Measurements from ENCODE around the gene HMCN2.
A peak's percentile ranks its signal among the peaks of the same experiment; 100 is the strongest.

Gene HMCN2

DNA sequence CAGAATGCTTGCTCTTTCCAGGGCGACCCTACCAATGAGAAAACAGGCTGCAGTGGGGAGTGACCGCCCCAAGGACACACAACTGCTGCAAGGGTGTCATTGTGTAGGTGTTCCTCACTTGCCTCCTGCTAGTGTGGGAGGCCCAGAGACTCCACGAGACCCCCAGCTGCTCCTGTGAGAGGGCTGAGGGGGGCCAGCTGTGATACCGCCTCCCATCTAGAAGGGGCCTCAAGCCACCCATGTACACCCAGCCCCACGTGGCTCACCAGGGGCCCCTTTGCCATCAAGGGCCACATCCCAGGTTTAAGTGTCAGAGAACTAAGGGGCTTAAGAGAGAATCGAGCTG is 177.9 kb downstream of the HMCN2 start:
- DNase-seq, result no peak

DNA sequence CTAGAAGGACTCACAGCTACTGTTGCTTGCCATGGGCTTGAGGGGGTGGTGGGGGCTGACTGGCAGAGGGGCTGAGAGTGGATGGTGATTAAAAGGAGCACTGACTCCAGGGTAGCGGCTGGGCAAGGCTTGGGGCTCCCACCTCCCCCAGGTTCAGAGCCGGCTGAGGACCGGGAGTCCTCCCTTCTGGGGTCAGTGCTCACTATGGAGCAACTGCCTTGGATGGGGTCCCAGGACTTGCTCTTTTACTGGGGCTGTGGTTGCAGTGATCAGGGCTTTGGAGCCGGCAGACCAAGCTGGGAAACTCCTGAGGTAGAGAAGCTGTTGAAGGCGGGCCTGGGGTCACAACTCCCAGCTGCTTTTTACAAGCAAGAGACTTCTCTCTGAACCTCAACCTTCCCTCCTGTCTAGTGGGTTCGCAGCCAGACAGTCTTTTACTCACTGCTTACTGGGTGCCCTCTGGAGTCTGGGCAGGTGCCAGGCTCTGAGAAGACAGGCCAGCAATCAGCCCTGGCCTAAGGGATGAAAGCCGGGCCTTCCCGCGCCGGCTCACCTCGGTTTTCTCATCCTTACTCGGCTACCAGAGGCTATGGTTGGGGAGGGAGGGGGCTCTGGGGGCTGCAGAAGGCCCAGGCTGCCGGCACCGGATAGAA is 178.4 kb downstream of the HMCN2 start:
- DNase-seq, result no peak

DNA sequence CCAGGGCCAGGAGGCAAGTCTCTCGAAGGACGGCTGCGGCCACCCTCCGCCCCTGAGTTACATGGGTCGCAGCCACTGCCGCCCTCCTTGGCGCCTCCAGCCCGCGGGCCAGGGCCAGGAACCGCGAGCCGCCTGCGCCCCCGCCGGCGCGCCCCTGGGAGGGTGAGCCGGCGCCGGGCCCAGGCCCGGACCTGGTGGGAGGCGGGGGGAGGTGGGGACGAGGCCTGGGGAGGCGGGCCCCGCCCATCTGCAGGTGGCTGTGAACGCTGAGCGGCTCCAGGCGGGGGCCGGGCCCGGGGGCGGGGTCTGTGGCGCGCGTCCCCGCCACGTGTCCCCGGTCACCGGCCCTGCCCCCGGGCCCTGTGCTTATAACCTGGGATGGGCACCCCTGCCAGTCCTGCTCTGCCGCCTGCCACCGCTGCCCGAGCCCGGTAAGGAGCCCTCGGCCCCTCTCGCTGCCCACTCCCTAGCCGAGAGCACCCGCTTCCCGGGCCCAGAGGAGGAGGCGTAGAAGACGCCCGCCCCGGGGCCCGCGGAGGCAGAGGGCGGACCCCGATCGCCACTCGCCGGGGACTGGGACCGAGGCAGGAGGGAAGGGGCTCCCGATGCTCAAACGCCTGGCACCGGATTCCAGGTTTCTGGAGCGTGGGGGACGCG is 179.1 kb downstream of the HMCN2 start, which contains the start of gene ASS1:
TSS of gene ASS1 (plus strand) at position 397 of the 657 bp plus-strand sequence. CDS start 7,268 bp downstream, outside the sequence.
- DNase-seq, result peak; percentile 51

DNA sequence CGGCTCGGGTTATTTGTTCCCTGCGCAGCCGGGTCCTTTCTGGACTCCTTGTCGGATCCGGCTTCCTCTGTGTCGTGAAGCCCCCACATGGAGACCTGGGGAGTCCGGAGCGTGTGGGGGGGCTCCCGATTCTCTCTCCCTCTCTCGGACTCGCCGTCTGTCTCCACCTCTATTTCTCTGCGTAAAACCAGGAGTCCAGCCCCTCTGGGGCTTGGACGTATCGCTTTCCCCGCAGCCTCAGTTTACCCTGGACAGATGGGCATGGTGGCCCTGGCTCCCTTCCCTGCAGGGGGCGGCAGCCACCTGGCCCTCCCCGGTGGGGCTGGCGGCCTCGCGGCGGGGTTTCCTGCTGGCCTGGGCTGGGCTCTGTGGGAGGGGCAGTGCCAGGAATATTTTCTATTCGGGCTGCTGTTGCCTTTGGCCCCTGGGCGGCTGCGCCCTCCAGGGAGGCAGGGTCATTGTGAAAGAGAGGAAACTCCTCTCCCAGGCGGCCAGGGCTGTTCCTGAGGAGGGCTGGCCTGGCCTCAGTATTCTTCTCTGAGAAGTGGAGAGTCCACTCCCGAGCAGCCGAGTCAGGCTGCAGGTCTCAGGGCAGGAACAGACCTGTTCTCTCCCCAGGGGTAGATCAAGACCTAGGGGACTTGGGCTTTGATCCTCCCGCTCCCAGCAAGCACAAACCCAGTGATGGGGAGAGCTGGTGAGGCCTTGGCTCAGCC is 179.9 kb downstream of the HMCN2 start:
- DNase-seq, result no peak

DNA sequence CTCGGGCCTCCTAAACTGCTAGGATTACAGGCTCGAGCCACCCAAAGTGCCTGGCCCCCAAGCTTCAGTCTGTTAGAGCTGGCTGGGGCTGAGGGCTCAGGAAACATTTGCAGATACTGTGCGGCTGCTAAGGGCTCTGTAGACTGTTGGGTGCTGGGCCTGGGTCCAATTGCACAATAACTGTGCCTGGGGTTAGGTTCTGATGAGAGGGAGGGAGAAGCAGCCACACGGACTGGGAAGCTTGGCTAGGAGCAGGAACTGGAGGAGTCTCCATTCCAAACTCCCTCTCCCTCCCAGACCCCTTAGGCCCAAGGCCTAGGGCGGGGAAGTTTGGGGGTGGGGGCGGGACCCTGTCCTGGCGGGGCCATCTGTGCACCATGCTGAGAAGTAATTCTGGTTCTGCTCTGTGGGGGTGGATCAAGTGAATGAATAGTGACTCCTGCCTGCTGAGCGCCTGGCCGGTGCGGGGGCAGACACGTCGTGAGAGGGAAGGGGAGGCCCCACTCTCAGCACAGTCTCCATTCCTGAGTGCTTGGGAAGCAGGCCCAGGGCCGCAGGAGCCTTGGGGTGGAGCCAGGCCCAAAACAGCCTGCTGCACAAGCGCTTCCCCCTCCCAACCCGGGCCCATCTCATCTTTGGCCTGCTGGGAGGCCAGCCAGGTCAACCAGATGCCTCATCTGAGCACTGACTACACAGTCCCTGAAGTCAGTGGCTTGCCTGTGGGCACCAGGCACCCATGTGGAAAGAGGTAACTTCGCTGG is 180.7 kb downstream of the HMCN2 start:
- DNase-seq, result no peak

DNA sequence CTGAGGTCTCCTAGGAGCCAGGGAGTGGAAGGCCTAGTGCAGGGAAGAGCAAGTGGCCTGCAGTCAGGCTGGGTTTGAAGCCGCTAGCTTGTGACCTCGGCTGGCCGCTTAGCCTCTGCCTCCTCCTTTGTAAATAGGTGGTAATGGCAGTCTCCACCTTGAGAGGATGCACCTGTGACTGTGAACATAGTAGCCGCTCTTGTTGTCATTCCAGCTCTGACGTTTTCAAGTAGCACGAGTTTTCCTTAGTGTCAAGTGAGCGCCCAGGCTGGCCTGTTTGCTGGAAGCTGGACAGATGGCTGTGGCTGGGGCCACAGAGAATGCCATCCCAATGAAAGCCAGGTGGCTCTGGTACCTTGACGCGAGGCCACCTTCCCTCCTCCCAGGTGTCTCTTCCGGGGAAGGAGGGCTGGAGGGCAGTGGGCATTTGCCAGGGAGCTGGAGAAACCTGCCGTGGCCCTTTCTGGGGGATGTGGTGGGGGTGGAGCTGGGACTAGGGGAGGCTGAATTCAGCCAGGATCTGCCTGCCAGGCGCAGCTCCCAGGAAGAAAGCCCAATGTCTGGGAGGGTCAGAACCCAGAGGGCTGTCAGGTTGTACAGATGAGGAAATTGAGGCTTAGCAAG is 181.7 kb downstream of the HMCN2 start:
- no peak for DNase-seq

DNA sequence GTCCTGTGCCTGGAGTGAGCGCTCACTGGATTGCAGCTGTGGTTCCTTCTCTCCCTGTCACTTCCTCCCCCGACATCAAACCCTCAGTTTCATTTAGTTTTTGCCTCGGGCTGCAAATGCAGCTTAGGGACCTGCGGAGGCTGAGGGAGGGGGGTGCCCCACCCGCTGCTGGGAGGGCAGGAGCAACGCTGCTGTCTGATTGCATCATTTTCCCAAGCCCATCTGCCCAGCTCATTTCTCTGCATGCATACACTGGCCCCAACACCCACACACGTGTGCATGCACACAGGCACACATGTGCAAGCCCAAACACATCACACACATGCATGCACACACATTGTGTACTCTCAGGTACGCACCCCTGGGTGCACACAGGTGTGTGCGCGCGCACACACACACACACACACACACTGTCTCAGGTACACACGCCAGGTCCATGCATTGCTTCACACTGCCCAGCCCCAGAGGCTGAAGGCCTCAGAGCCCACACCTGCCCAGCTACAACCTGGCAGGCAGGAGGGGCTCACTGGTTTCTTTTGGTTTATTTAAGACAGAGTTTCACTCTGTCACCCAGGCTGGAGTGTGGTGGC is 182.6 kb downstream of the HMCN2 start:
- DNase-seq, result peak; percentile 46

DNA sequence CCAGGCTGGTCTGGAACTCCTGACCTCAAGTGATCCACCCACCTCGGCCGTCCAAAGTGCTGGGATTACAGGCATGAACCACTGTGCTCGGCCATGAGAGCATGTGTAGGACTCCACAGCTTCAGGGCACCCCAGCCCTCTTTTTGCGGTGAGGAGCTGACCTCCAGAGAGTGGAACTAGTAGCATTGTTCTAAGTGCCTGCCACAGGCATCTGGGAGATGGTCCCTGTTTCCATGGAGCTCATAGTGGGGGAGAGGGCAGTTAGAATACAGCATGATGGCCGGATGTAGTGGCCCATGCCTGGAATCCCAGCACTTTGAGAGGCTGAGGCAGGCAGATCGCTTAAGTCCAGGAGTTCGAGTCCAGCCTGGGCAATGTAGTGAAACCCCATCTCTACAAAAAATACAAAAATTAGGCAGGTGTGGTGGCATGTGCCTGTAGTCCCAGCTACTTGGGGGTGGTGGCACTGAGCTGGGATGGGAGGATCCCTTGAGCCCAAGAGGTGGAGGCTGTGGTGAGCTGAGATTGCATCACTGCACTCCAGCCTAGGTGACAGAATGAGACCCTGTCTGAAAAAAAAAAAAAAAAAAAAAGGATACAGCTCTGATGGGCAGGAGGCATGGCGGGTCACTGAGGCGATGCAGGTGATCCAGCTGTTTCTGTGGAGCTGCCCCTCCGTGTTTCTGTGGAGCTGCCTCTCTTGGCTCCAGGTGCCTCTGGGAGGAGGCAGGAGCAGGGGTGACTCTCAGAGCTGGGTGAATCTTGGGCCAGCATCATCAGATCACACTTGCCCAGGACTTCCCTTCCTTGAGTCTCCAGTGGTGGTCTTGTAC is 183.4 kb downstream of the HMCN2 start:
- DNase-seq, result no peak

DNA sequence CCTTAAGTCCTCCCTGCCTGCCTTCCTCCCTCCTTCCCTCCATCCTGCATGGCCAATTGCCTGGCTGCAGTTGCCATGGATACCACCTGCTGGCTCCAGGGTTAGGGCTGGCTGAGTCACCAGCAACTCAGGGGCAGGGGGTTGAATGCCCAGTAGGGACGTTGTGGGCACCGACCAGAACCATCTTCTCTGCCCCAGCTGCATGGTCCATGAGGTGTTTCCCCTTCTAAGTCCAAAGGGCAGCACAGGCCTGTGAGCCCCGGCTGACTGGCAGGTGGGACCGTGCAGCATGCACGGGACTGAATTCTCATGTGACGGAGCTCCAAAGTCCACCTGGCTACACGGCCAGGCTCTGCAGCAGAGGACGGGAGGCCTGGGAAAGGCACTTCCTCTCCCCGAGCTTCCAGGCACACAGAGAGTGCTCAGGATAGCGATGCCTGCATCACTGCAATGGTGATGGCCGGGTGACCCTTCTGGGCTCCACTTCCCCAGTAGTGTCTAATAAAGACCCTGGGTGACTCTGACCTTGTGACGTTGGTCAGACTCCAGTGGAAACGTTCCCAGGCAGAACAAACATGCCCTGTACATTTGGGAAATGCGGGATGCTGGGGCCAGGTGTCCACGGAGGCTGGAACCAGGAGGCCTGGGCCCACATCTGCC is 184.9 kb downstream of the HMCN2 start:
- DNase-seq, result no peak

DNA sequence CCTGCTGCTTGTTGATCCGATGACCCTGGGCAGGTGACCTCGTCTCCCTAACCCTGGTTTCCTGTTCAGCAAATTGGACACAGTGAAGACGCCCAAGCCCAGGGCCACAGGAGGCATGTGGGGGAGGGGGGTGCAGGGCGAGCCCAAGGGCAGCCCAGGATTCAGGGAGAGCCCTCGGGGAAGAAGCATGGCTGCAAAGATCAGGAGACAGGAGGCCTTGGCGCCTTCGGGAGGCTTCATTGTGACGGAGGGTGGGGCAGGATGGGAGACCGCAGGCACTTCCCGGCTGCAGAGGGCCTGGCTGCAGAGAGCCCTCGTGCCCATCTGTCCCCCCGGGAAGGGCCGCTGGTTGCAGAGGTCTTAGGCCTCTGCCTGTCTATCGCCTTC is 185.4 kb downstream of the HMCN2 start:
- no peak for DNase-seq

DNA sequence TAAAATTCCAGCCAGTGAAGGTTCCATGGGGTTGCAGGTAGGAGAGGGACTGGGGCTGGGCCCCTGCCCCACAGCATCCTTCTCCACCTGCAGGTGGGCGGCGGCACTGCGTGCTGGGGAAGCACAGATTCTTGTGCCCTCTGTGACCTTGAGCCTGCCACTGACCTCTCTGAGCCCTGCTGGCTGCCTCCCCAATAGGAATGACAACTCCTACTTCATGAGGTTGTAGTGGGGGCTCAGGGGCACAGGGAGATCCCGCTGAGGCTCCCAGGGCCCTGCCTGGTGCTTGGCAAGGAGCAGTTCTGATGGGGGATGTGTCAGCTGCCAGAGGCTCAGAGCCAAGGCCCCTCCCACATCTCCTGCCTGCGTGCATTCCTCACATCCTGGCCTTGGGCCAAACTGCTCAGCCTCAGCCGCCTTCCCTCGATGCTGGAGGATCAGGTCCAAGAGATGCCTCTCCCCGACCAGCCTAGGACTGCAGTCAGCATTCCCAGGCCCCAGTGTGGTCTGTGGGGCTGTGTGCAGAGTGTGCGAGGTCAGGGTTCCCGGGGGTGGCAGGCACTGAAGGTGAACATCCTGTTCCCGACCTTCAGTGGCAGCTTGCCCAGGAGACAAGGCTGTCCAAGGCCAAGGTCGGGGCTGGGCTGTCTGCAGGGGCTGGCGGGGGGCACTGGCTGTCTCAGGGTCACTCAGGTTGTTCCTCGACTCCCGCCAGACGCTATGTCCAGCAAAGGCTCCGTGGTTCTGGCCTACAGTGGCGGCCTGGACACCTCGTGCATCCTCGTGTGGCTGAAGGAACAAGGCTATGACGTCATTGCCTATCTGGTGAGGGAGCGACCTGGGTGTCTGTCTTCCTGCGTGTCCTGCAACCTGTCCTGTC is 186.2 kb downstream of the HMCN2 start:
- peak; percentile 16 for DNase-seq

DNA sequence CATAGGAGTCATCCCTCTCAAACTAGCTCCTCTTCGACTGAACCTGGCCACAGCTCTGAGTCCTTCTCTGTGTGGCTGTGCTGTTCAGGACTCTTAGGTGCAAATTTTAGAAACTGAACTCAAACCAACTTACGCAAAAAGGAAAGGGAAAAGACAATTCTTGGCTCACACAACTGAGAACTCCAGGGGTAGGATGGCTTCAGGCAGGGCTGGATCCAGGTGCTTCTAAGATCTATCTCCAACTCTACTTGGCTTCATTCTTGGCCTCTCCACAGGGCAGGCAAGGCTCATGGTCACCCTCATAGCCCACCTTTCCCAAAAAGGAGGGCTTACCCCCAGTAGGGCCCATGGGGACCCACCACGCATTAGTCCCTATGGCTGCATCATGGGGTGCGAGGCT is 187.3 kb downstream of the HMCN2 start:
- no peak for DNase-seq

DNA sequence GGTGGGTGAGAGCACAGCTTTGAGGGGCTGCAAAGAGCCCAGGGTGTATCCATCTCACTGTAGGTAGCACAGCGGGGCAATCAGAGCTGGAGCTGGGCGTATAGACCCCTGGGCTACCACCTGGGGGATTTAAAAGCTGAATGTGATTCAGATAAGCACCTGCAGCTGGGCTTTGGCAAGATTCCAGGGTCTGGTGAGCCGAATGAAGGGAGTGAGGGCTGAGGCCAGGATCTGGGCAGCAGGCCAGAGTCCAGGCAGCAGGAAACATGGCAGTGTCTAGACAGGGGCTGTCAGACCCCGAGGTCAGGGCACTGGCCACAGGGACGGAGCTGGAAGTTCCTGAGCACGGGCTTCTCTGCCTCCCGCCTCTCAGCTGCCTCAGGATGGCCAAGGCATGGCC is 187.9 kb downstream of the HMCN2 start:
- no peak for DNase-seq

DNA sequence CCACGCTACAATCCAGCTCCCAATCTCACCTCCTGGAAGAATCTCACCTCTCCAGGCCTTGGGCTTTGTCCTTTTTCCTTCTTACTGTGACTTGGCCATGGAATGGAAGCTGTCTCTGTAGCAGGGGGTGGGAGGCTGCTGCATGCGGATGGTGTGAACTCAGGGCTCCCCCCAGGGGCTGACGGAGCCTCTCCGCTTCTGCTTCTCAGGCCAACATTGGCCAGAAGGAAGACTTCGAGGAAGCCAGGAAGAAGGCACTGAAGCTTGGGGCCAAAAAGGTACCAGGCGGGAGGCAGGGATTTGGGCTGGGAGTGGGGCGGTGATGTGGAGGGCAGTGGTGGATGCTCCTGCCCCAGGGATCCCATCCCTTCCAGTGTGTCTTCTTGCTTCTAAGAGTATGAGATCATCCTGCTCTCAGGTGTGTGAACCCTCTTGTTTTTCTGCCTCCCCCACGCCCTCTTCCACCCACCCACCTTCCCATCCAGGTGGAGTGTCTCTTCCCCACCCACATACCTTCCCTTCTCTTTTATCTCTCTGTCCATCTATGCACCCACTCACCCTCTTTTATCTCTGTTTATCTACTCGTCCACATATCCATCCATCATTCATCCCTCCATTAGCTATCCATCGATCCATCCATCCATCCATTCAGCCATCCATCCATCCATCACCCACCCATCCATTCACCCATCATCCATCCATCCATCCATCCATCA is 188.7 kb downstream of the HMCN2 start:
- DNase-seq, result no peak

DNA sequence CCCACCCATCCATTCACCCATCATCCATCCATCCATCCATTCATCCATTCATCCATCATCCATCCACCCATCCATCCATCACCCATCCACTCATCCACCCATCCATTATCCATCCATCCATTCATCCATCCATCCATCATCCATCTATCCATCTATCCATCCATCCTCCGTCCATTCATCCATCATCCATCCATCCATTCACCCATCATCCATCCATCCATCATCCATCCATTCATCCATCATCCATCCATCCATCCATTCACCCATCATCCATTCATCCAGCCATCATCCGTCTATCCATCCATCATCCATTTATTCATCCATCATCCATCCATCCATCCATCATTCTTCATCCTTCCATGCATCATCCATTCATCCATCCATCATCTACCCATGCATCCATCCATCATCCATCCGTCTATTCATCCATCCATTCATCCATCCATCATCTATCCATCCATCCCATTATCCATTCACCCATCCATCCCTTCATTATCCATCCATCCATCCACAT is 189.3 kb downstream of the HMCN2 start:
- DNase-seq, result no peak

DNA sequence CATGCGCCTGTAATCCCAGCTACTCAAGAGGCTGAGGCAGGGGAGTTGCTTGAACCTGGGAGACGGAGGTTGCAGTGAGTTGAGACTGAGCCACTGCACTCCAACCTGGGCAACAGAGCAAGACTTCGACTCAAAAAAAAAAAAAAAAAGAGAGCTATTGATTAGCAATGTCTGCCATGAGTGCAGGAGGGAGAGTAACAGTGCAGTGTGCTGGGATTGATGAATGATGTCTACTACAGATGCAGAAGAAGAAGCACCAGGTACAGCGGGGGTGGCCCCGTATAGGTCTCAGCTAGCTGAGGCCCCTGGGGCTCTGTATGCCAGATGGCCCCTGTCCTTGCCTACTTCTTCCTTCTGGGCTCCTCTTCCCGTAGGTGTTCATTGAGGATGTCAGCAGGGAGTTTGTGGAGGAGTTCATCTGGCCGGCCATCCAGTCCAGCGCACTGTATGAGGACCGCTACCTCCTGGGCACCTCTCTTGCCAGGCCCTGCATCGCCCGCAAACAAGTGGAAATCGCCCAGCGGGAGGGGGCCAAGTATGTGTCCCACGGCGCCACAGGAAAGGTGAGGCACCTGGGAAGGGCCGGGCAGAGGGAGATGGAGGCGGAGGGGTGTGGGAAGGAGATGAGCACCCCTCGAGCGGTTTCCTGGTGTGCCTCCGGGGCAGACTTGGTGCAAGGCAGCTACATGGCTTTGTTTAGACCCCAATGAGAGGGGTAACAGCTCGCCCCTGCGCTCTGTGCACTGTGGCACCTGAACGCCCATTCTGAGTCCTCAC is 192.7 kb downstream of the HMCN2 start:
- no peak for DNase-seq

DNA sequence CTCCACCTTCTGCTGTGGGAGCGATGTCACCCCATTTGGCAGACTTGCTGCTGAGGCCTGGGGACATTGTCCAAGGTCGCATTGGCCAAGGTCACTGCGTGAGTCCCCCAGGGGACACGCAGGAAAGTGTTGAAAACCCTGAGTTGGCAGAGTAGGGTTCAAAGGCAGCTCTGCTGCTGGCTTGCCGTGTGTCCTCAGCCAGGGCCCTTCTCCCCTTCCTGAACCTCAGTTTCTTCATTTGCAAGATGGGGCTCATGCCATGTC is 193.2 kb downstream of the HMCN2 start:
- DNase-seq, result no peak

DNA sequence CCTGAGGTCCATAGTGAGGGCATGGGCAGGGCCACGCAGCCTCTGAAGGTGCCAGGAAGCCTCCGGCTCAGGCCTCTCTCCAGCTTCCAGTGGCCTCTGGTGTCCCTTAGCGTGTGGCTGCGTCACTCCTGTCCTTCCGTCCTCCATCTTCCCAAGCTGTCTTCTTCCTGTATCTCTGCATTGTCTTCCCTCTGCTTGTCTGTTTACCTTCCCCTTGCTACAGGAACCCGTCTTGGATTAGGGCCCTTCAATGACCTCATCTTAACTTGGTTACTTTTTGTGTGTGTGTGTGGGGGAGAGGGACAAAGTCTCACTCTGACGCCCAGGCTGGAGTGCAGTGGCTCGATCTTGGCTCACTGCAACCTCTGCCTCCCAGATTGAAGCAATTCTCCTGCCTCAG is 193.6 kb downstream of the HMCN2 start:
- DNase-seq, result no peak
